ENCODE data around the gene PSD4. TPM values are rescaled to one million over a fixed set of nuclear protein-coding genes. Genes with fewer than 3 reads are reported as not detected.
A peak's percentile ranks its signal among the peaks of the same experiment; 100 is the strongest.

The PSD4 gene
- total and polyA plus RNA-seq, 2 donors from 2014 or later = 16.2 to 42.0 TPM

- TF ChIP-seq CTCF (IDR thresholded peaks at IDR 0.05; ENCODE audit: borderline replicate concordance, extremely low read depth, insufficient read depth) = no peak
- H3K36me3 ChIP-seq (ENCODE audit: control insufficient read depth in 2 of 3, insufficient read depth in 3 of 3, low read length in 3 of 3) = peaks cover 7 to 25% (median 10%) of the 10 kb centered on the region in 3 donors
- FAIRE-seq = no peak
- no peaks in the 10 kb centered on the region for H3K27me3 ChIP-seq (ENCODE audit: control insufficient read depth, insufficient read depth, low read length)
- peak overlapping the region; percentile 78 to 79 for H3K27ac ChIP-seq (ENCODE audit: low read depth in 2 of 2, low read length in 2 of 2)
- peak overlapping the region in 1 of 3 donors; percentile 57 for H3K9ac ChIP-seq (ENCODE audit: low read length in 3 of 3)
- DNase-seq = no peak
- intact Hi-C loops (cut with DNase I) = no loop called here
- peaks cover 11 to 51% (median 45%) of the 10 kb centered on the region in 3 donors for H3K4me1 ChIP-seq (ENCODE audit: control insufficient read depth in 2 of 3, insufficient read depth in 2 of 3, low read depth in 1 of 3, low read length in 3 of 3)
- no peak overlapping the region for H3K4me3 ChIP-seq (ENCODE audit: low read length in 3 of 3)
- H3K9me3 ChIP-seq (ENCODE audit: control insufficient read depth in 2 of 3, insufficient read depth in 1 of 3, low read length in 3 of 3) = no peaks in the 10 kb centered on the region
Observed at GRCh38 chr2:113226462-113226861, 52.7 kb downstream of the PSD4 start.

- Histone ChIP-seq H3K4me1 (ENCODE audit: control insufficient read depth in 2 of 3, insufficient read depth in 2 of 3, low read depth in 1 of 3, low read length in 3 of 3) (peaks cover 11 to 51% (median 37%) of the 10 kb centered on the region in 3 donors), H3K27me3 (ENCODE audit: control insufficient read depth, insufficient read depth, low read length) (no peaks in the 10 kb centered on the region), H3K9me3 (ENCODE audit: control insufficient read depth in 2 of 3, insufficient read depth in 1 of 3, low read length in 3 of 3) (no peaks in the 10 kb centered on the region), H3K36me3 (ENCODE audit: control insufficient read depth in 2 of 3, insufficient read depth in 3 of 3, low read length in 3 of 3) (peaks cover 7 to 28% (median 10%) of the 10 kb centered on the region in 3 donors), H3K9ac (ENCODE audit: low read length in 3 of 3) (no peak overlapping the region), H3K4me3 (ENCODE audit: low read length in 3 of 3) (no peak overlapping the region), H3K27ac (ENCODE audit: low read depth in 2 of 2, low read length in 2 of 2) (peak overlapping the region; percentile 47 to 78)
- no peak for FAIRE-seq
- no peak for DNase-seq
- intact Hi-C loops (cut with DNase I) = no loop called here
- TF ChIP-seq CTCF (IDR thresholded peaks at IDR 0.05; ENCODE audit: borderline replicate concordance, extremely low read depth, insufficient read depth) = no peak
Observed at GRCh38 chr2:113227290-113227689, 53.5 kb downstream of the PSD4 start.

GRCh38 chr2:113227698-113228097 is 53.9 kb downstream of the PSD4 start:
- FAIRE-seq = no peak
- Histone ChIP-seq H3K9me3 (ENCODE audit: control insufficient read depth in 2 of 3, insufficient read depth in 1 of 3, low read length in 3 of 3) (no peaks in the 10 kb centered on the region), H3K4me1 (ENCODE audit: control insufficient read depth in 2 of 3, insufficient read depth in 2 of 3, low read depth in 1 of 3, low read length in 3 of 3) (peaks cover 9 to 47% (median 33%) of the 10 kb centered on the region in 3 donors), H3K27me3 (ENCODE audit: control insufficient read depth, insufficient read depth, low read length) (no peaks in the 10 kb centered on the region), H3K9ac (ENCODE audit: low read length in 3 of 3) (no peak overlapping the region), H3K36me3 (ENCODE audit: control insufficient read depth in 2 of 3, insufficient read depth in 3 of 3, low read length in 3 of 3) (peaks cover 6 to 28% (median 13%) of the 10 kb centered on the region in 3 donors), H3K27ac (ENCODE audit: low read depth in 2 of 2, low read length in 2 of 2) (peak overlapping the region in 1 of 2 donors; percentile 13), H3K4me3 (ENCODE audit: low read length in 3 of 3) (no peak overlapping the region)
- no peak for DNase-seq
- TF ChIP-seq CTCF (IDR thresholded peaks at IDR 0.05; ENCODE audit: borderline replicate concordance, extremely low read depth, insufficient read depth) = no peak
- intact Hi-C loops (cut with DNase I) = no loop called here

- FAIRE-seq = no peak
- peaks cover 3 to 25% (median 13%) of the 10 kb centered on the region in 3 donors for H3K36me3 ChIP-seq (ENCODE audit: control insufficient read depth in 2 of 3, insufficient read depth in 3 of 3, low read length in 3 of 3)
- H3K27me3 ChIP-seq (ENCODE audit: control insufficient read depth, insufficient read depth, low read length) = no peaks in the 10 kb centered on the region
- peaks cover 9 to 45% (median 28%) of the 10 kb centered on the region in 3 donors for H3K4me1 ChIP-seq (ENCODE audit: control insufficient read depth in 2 of 3, insufficient read depth in 2 of 3, low read depth in 1 of 3, low read length in 3 of 3)
- intact Hi-C loops (cut with DNase I) = no loop called here
- no peak for TF ChIP-seq CTCF (IDR thresholded peaks at IDR 0.05; ENCODE audit: borderline replicate concordance, extremely low read depth, insufficient read depth)
- DNase-seq = no peak
- H3K4me3 ChIP-seq (ENCODE audit: low read length in 3 of 3) = no peak overlapping the region
- H3K27ac ChIP-seq (ENCODE audit: low read depth in 2 of 2, low read length in 2 of 2) = peak overlapping the region in 1 of 2 donors; percentile 1
- no peaks in the 10 kb centered on the region for H3K9me3 ChIP-seq (ENCODE audit: control insufficient read depth in 2 of 3, insufficient read depth in 1 of 3, low read length in 3 of 3)
- H3K9ac ChIP-seq (ENCODE audit: low read length in 3 of 3) = no peak overlapping the region
Observed at GRCh38 chr2:113228351-113228750, 54.6 kb downstream of the PSD4 start.

All from kidney (tissue), 14 donors.